Adrenal gland (tissue), 12 donors: ENCODE data around the gene DELE1. TPM values are rescaled to one million over a fixed set of nuclear protein-coding genes. Genes with fewer than 3 reads are reported as not detected.

Experiments
- DNase-seq, 7 donors: peaks; one replicate each; pipeline ENCODE4 v3.0.0-alpha.2; 2019 to 2020
- H3K27ac ChIP-seq, 5 donors: fragments of 200-600 bp; sonication (generic) in 4 of 5; 1 replicate in 3 of 5; 2 replicates in 2 of 5; pipeline versions ENCODE4 v1.5.1 to v1.8.0; 2016 to 2020; ENCODE audit warnings: mild to moderate bottlenecking in 1 of 5
- H3K27me3 ChIP-seq: fragments of 200-600 bp; 2 replicates; pipeline ENCODE4 v1.8.0; 2021
- H3K36me3 ChIP-seq, 2 donors: fragments of 200-600 bp; replicated peaks in 1 of 2; 1 replicate in 1 of 2; 2 replicates in 1 of 2; pipeline versions ENCODE4 v1.5.1 to v1.8.0; 2018 to 2022
- H3K4me1 ChIP-seq, 2 donors: fragments of 200-600 bp; replicated peaks in 1 of 2; 1 replicate in 1 of 2; 2 replicates in 1 of 2; pipeline versions ENCODE4 v1.5.1 to v1.8.0; 2018 to 2021
- H3K4me3 ChIP-seq, 4 donors: fragments of 200-600 bp; sonication (generic) in 3 of 4; one replicate each; pipeline ENCODE4 v1.5.1; 2016 to 2018
- H3K9me3 ChIP-seq, 3 donors: fragments of 200-600 bp; sonication (generic) in 1 of 3; replicated peaks in 1 of 3; 1 replicate in 2 of 3; 2 replicates in 1 of 3; pipeline versions ENCODE4 v1.5.1 to v1.8.0; 2016 to 2021
- POLR2A ChIP-seq, 2 donors: fragments of 450-650 bp; IDR thresholded peaks; one replicate each; pipeline ENCODE4 v1.6.1; 2017; ENCODE audit warnings: antibody characterized with exemption in 2 of 2, mild to moderate bottlenecking in 2 of 2, moderate library complexity in 1 of 2
- WGBS, 4 donors: extraction: QIAGEN DNeasy Blood & Tissue Kit in 2 of 4; methylation state at CpG; one replicate each; pipeline versions ENCODE4 v1.1.5 to v1.1.7; 2013 to 2017; 5-methylcytosine and 5-hydroxymethylcytosine counted together
- intact Hi-C, 2 donors: fragments of 100-400 bp; cut with DNase I; formaldehyde crosslinking; loops; one replicate each; pipeline versions ENCODE4 v1.14.1 to v1.15.0; 2022 to 2023
- polyA plus RNA-seq, 3 donors: library from polyadenylated mRNA; stranded (reverse); fragments of 200-250 nt in 2 of 3; fragments of 350-450 nt in 1 of 3; fragmentation: Illumina TruSeq in 1 of 3; extraction: RNeasy Lipid Tissue Mini Kit (QIAGEN cat#74804) in 1 of 3; gene quantifications; one replicate each; pipeline ENCODE4 v1.2.3, GENCODE V29; 2013 to 2014
- total RNA-seq, 9 donors: library from RNA; depleted of rRNA in 4 of 9; stranded (reverse); fragments of >200 nt in 4 of 9; fragments of 120-200 nt in 1 of 9; fragmentation: NEBNext Ultra II Directional in 1 of 9; extraction: Animal tissue kit (Norgen Biotek cat#: 25700) in 1 of 9; gene quantifications; one replicate each; pipeline versions ENCODE4 v1.1.0 to v1.2.4, GENCODE V29; 2013 to 2023
- TF ChIP-seq, protein P1 (sequence below), 6 experiments: fragments of 450-650 bp in 4 of 6; fragments of 200-600 bp in 2 of 6; sonication (generic) in 1 of 6; IDR thresholded peaks; 1 replicate in 5 of 6; 2 replicates in 1 of 6; pipeline versions ENCODE4 v1.5.1 to v1.8.0; 2016 to 2021; ENCODE audit warnings: antibody characterized with exemption in 6 of 6, mild to moderate bottlenecking in 2 of 6, moderate library complexity in 1 of 6
- donor health status: healthy with polysubstance abuse.
- donor health status: Bipolar disorder and iron deficiency.
- donor health status: DM: yes; HTN: yes; CAD: no.
- donor health status: DM: no; HTN: no; CAD: no.
- donor health status: DM: no; HTN: no; CAD: no.
- donor health status: DM: yes; HTN: yes; CAD: no.

Gene DELE1
- total and polyA plus RNA-seq, 12 donors: 65.2 to 162 (median 111) TPM

DNA sequence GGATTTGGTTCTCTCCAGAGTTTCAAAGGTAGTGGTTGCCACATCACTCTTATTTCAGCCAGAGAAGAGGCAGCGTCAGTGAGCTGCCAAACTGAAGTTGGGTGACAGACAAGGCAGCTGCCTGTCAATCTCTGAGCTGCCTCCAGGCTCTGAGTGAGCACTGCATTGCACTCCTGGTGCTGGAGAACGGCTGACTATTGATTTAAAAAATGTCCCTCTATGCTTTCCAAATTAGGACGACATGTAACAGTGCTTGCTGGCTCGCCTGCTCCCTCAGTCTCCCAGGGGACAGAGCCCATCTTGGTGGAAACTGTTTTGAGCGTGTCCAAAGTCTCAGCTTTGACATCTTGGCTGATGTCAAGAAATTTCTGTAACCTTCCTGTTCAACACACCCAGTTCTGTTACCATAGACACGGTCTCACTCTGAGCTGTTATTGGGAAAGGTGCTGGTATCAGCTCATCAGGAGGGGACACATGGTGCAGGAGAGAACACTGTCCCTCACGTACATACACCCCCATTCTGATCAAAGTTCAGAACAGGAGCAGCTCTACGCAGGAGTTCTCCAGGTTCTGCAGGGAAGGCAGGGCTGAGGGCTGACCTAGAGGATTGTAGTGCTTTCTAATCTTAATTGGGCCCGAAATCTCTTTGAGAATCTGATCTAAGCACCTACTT is 18.6 kb downstream of the DELE1 start:
- no peak overlapping the region for H3K4me3 ChIP-seq
- H3K27me3 ChIP-seq: no peaks in the 10 kb centered on the region
- peaks cover 0 to 21% of the 10 kb centered on the region in 2 donors for H3K36me3 ChIP-seq
- H3K27ac ChIP-seq: peak overlapping the region in 1 of 5 donors; percentile 11
- intact Hi-C loops: no loop called here
- WGBS, 4 donors: 71 to 79% (median 75%) methylated on average over 8 to 9 of the region's 9 CpGs
- TF ChIP-seq, protein P1, sequence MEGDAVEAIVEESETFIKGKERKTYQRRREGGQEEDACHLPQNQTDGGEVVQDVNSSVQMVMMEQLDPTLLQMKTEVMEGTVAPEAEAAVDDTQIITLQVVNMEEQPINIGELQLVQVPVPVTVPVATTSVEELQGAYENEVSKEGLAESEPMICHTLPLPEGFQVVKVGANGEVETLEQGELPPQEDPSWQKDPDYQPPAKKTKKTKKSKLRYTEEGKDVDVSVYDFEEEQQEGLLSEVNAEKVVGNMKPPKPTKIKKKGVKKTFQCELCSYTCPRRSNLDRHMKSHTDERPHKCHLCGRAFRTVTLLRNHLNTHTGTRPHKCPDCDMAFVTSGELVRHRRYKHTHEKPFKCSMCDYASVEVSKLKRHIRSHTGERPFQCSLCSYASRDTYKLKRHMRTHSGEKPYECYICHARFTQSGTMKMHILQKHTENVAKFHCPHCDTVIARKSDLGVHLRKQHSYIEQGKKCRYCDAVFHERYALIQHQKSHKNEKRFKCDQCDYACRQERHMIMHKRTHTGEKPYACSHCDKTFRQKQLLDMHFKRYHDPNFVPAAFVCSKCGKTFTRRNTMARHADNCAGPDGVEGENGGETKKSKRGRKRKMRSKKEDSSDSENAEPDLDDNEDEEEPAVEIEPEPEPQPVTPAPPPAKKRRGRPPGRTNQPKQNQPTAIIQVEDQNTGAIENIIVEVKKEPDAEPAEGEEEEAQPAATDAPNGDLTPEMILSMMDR (IDR thresholded peaks at IDR 0.05): no peak
- TF ChIP-seq POLR2A (IDR thresholded peaks at IDR 0.05): no peak
- no peak for DNase-seq
- H3K9me3 ChIP-seq: no peaks in the 10 kb centered on the region
- H3K4me1 ChIP-seq: peaks cover 0 to 38% of the 10 kb centered on the region in 2 donors

DNA sequence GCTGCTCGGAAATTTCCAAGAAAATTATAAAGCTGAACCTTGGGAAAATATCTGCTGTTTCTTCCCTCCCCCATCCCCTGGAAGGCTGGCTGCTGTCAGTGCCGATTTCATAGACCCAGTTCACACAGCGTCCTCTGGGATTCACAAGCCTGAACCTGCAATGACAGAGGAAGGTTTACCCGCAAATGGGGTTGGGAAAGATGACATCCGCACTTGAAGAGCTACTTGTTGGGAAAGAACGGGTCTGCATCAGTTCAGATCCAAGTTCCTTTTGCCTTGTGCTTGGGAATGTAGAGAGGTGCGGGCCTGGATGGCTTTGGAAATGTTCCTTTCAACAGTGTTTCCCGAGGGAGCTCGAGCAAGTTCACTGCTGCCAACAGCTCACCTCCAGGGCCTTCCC is 20.4 kb downstream of the DELE1 start:
- TF ChIP-seq, protein P1 (IDR thresholded peaks at IDR 0.05): no peak
- TF ChIP-seq POLR2A (IDR thresholded peaks at IDR 0.05): no peak
- no peak for DNase-seq
- peaks cover 0 to 6% of the 10 kb centered on the region in 2 donors for H3K36me3 ChIP-seq
- H3K4me3 ChIP-seq: no peak overlapping the region
- intact Hi-C loops: no loop called here
- no peaks in the 10 kb centered on the region for H3K9me3 ChIP-seq
- no peaks in the 10 kb centered on the region for H3K27me3 ChIP-seq
- H3K4me1 ChIP-seq: peaks cover 0 to 38% of the 10 kb centered on the region in 2 donors
- 79 to 84% (median 82%) methylated on average over 9 of the region's 9 CpGs for WGBS, 4 donors
- H3K27ac ChIP-seq: no peak overlapping the region

DNA sequence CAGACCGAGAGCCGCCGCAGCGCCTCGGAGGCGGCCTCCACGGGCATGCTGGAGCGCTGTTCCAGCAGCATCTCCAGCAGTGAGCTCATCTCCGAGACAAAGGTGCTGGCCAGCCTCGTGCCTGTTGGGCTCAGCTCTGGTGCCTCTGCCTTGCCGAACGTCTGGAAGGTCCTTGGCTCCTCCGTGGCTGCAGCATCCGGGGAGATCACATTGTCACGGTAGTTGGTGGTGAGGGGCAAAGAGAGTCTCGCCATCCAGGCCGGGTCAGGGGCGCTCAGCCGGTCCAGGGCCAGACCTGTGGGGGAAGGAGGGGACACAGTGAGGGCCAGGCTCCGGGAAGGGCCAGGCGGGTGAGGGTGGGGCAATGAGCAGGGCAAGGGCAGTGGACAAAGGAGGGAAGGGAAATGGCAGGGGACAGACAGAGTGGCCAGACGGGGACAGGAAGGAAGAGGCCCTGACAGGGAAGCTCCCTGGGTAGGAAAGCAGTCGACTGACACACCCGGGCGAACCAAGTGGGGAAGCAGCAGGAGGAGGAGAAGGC is 21.9 kb downstream of the DELE1 start:
- no peaks in the 10 kb centered on the region for H3K36me3 ChIP-seq
- 26 to 49% (median 34%) methylated on average over 10 to 25 of the region's 25 CpGs for WGBS, 4 donors
- intact Hi-C loops: no loop called here
- no peak overlapping the region for H3K4me3 ChIP-seq
- H3K27ac ChIP-seq: peak overlapping the region in 2 of 5 donors; percentile 43 to 65
- DNase-seq: peak in 4 of 7 donors; percentile 41 to 60 (median 50)
- no peaks in the 10 kb centered on the region for H3K27me3 ChIP-seq
- no peaks in the 10 kb centered on the region for H3K9me3 ChIP-seq
- peaks cover 0 to 38% of the 10 kb centered on the region in 2 donors for H3K4me1 ChIP-seq
- no peak for TF ChIP-seq POLR2A (IDR thresholded peaks at IDR 0.05)
- TF ChIP-seq, protein P1 (IDR thresholded peaks at IDR 0.05): no peak

DNA sequence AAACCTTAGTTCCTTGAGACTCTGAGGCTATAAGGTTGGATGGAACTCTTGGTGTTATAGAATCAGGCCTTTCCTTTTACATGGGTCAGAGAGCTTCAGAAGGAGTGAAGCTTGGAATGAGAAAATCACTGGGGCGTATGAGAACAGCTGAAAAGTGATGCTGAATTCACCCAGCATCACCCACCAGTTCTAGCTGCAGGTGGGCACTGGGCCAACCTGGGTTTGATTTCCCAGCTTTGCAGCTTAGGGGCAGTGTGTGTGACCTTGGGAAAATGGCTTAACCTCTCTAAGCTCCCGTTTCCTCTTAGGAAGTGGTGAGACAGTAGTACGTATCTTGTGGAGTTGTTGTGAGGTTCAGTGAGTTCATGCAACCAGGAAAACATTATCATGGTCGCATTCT is 23.6 kb downstream of the DELE1 start:
- no peak for DNase-seq
- H3K4me1 ChIP-seq: peaks cover 0 to 44% of the 10 kb centered on the region in 2 donors
- intact Hi-C loops: no loop called here
- no peaks in the 10 kb centered on the region for H3K36me3 ChIP-seq
- 47 to 56% (median 54%) methylated on average over 4 of the region's 4 CpGs for WGBS, 4 donors
- no peaks in the 10 kb centered on the region for H3K9me3 ChIP-seq
- peak overlapping the region in 1 of 5 donors; percentile 41 for H3K27ac ChIP-seq
- H3K4me3 ChIP-seq: no peak overlapping the region
- no peaks in the 10 kb centered on the region for H3K27me3 ChIP-seq
- TF ChIP-seq, protein P1 (IDR thresholded peaks at IDR 0.05): no peak
- TF ChIP-seq POLR2A (IDR thresholded peaks at IDR 0.05): no peak
